NCI-H2081 (cell line): ENCODE results near the gene GCN1.
"Not testable (repeated sequence)": the region's sequence is repeated elsewhere in the genome, so short reads cannot be mapped to it uniquely, and the experiment has no call there.

ENCODE experiments used
- DNase-seq, 2 experiments: peaks; one replicate each; lab custom pipeline; 2025; lab: John Stamatoyannopoulos, UW

Gene GCN1

GRCh38 chr12:120213182-120213581 is 18.7 kb upstream of the GCN1 start:
- not testable (repeated sequence) for DNase-seq

GRCh38 chr12:120212301-120212700 is 17.8 kb upstream of the GCN1 start:
- no peak for DNase-seq

DNA sequence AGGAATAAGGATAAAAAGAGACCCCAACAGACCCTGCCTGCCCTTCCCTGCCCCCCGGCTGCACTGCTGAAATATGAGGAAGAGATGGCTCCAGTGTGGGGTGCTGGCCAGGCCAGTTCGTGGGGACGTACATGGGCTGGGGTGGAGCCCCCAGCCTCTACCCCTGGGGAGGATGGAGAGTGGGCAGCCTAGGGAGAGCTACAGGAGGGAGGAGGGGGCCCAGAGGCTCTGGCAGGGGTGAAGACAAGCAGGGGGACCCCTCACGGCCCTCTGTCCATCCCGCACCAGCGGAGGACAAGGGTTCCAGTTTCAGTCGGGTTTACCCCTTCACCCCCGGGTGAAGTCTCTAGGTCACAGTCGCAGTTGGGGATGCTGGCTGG is 17.4 kb upstream of the GCN1 start:
- no peak for DNase-seq

- DNase-seq: no peak
Measured at GRCh38 chr12:120211243-120211903, 16.9 kb upstream of the GCN1 start.

DNA sequence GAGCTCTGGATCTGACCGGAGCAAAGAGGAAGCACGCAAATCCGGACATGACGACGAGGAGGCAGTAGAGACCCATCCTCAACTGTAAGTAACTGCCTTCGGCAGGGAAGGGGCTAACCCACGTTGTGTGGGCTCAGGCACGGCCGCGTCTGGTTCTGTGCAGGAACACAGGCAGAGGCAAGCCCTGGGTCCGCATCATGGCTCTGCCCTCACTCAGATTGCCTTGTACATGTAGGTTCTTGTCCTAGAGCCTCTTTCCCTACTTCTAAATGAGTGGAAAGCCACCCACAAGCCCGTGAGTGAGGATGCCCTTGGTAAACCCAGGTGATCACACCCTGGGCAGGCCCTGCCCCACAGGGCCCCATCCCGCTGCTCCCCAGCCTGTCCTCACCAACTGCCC is 15.3 kb upstream of the GCN1 start:
- DNase-seq: no peak

DNA sequence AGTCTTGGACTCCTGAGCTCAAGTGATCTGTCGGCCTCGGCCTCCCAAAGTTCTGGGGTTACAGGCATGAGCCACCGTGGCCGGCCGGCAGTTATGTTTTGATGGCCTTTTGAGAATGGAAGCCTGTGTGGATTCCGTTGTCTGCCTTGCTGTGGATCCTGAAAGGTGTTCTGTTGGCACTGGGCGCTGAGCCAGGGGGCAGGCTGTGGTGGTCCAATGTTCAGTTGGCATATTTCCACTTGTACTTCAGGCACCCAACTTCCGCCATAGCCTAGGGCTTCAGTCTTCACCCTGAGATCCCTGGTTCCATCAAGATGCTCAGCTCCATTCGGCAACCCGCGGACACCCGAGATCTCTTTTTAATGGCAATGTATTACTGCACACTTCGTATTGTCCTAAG is 12.7 kb upstream of the GCN1 start:
- no peak for DNase-seq

GRCh38 chr12:120206781-120207180 is 12.3 kb upstream of the GCN1 start:
- not testable (repeated sequence) for DNase-seq

DNA sequence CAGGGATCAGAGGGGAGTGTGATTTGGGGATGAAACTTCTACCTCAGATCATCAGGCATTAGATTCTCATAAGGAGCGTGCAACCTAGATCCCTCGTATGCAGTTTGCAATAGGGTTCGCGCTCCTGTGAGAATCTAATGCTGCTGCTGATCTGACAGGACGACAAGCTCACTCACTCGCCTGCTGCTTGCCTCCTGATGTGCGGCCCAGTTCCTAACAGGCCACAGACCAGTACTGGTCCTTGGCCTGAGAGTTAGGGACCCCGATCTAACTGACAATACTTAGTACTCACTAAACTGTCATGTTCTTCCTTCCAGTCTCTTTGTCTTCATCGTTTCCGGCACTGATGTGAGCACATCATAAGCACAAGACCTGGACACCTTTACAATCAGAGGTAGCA is 11.7 kb upstream of the GCN1 start:
- no peak for DNase-seq

DNA sequence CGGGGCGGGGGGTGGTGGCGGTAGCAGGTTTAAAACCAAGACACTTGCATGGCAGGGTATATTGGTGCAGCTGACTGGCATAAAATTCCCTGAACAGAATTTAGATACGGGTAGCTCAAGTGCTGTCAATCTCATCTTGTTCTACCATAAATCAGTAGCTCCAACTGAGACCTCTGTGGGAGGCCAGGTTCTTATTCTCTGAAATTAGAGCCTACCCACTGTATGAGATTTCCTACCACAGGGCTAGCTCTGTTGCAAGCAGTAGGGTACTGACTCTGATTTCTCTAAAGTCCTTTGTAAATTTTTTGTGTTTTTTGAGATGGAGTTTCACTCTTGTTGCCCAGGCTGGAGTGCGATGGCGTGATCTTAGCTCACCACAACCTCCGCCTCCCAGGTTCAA is 9.7 kb upstream of the GCN1 start:
- DNase-seq: no peak

DNA sequence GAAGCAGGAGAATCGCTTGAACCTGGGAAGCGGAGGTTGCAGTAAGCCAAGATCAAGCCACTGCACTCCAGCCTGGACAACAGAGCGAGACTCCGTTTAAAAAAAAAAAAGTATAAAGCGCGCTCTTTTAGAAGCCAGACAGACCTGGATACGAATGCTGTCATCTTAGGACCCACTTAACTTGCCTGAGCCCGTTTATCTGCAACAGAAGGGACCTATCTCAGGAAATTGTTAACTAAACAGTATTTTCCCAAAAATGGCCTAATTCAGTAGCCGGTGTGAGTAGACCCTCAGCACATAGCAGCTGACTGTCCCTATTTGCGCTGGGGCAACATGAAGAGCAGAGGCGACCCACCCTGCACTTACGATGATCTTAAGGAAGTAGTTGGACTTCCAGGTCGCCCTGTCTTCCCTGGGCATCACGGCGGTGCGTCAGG is 5.9 kb upstream of the GCN1 start:
- DNase-seq: no peak

DNA sequence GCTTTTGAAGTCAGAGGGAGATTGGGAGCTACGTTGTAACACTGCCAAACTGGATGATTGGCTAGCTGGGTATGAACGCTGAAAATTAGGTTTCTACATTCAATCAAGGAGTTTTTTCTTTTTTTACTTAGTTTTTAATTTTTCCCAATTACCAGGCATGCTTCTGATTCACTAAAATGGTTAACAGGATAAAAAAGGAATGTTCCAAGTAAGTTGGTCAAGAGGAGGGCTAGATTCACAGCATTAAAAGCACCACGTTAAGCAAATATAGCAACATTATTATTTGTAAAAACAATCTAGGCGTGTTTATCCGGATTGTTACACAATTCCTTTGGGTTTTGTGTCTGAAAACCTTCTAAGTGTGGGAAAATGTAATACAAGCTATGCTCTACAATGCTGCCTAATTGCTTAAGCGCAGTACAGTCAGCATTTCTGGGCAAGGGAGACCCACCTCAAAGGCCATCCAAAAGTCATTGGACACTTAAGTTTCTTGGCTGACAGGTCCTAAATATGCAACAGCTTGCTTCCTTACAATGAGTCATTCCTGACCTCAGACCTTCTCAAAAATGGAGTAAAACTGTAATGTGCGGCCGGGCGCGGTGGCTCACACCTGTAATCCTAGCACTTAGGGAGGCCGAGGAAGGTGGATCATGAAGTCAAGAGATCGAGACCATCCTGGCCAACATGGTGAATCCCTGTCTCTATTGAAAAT is 5.2 kb upstream of the GCN1 start:
- DNase-seq: no peak

DNA sequence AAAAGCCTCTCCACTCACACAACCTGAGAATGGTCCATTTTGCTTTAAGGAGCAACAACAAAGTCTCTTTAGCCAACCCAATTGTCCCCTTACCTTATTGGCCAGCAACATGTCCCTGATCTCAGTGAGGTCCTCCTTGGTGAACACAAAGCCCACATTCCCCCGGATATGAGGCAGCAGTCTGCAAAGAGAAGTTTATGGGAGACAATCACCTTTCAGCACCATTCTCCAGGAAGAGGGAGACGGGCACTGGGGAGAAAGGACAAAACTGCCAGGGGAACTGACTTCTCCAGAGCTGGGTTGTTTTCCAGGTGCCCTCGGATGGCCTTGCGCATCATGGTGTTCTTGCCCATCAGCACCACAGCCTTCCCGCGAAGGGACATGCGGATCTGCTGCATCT is 4.5 kb upstream of the GCN1 start:
- DNase-seq: no peak

DNA sequence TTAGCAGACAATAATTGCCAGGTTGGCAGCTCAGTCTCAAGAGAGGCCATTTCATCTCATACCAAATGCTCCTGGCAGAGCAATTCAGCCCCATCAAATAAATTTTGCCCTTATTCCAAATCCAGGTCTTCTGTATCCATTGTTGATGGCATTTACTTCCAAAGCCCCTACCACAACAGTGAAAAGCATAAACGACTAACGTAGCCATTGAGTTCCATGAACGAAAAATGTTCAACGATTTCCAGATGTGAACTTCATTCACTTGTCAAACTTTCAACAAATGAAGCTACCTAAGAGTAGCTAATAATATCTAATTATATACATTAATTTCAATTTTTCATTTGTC is 3.0 kb upstream of the GCN1 start:
- DNase-seq: no peak

DNA sequence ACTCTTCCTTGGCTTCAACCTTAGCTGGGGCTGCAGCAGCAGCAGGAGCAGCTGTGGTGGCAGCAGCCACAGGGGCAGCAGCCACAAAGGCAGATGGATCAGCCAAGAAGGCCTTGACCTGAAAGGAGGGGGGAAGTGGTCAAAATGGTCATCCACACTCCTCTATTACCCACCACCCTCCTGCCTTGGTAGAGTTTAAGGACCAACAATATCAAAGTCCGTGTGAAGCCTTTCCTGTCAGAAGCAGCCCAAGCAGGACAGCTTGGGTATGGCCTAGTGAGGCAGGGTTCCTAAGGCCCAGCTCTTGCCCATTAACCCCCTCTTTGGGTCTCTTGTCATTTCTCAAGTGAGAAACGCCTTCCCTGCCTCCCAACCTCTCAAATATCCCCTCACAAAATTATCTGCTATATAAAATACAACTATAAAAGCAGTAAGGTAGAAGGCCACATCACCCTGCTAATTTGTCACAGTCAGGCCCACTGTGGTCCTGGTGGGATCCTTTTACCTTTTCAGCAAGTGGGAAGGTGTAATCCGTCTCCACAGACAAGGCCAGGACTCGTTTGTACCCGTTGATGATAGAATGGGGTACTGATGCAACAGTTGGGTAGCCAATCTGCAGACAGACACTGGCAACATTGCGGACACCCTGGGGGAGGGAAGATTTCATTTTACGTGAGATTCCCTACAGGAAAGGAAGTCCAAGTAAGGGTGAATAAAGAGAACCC is 2.5 kb upstream of the GCN1 start:
- not testable (repeated sequence) for DNase-seq

GRCh38 chr12:120196363-120196762 is 1.8 kb upstream of the GCN1 start:
- no peak for DNase-seq

- DNase-seq: no peak
Measured at GRCh38 chr12:120194226-120194533, 335 bp downstream of the GCN1 start.

- not testable (repeated sequence) for DNase-seq
Measured at GRCh38 chr12:120193286-120193685, 1.2 kb downstream of the GCN1 start.

GRCh38 chr12:120190985-120191480 is 3.5 kb downstream of the GCN1 start:
- DNase-seq: no peak

GRCh38 chr12:120190386-120190785 is 4.1 kb downstream of the GCN1 start:
- no peak for DNase-seq

GRCh38 chr12:120186654-120187053 is 7.9 kb downstream of the GCN1 start:
- DNase-seq: no peak

DNA sequence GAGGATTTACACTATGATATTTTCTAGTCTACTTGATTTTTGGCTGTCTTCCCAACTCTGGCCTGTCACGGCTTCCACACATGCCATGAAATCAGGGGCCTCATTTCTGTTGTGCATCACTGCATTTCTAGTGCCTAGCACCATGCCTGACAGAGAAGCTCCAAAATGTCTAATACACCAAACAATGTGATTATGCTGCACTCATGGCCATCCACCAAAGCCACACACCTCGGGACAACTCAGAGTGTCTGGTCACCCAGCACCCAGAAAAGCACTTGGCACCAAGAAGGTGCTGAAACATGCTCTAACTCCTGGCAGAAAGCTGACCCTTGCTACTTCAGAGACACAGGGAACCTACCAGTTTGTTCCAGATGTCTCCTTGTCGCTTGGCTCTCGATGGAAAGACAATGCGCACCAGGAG is 11.3 kb downstream of the GCN1 start:
- DNase-seq: no peak

DNA sequence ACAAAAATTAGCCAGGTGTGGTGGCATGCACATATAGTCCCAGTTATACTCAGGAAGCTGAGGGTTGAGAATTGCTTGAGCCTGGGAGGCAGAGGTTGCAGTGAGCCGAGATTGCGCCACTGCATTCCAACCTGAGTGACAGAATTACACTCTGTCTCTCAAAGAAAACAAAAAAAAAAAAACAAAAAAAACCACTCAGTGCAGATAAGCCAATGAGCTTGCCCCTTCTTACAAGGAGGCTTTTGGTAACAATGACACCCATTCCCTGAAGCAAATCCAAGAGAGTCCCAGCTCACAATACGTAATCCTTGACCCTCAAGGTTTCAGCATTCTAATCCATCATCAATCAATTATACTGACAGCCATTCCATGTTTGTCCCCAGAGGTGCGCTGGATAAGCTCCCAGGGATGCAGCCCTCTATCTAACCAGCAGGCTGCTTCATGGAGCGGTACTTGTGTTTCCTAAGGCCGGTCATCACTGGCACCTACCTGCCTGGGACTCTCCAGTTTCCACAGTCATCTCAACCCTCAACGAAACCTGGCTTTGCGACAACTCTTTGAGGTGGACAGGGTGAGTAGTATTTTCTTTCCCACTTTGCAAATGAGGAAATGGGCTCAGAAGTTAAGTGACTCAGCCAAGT is 12.4 kb downstream of the GCN1 start:
- no peak for DNase-seq

GRCh38 chr12:120180975-120181374 is 13.5 kb downstream of the GCN1 start:
- DNase-seq: no peak
